HG03064 (cell line): Measurements from ENCODE around the gene SMIM24.

Source experiments
- ATAC-seq: cut with Tn5 transposase; IDR thresholded peaks from one replicate; pipeline ENCODE4 v1.9.1; 2021; ENCODE audit warnings: low read depth; ENCODE audit not compliant: unreplicated experiment

Gene SMIM24

DNA sequence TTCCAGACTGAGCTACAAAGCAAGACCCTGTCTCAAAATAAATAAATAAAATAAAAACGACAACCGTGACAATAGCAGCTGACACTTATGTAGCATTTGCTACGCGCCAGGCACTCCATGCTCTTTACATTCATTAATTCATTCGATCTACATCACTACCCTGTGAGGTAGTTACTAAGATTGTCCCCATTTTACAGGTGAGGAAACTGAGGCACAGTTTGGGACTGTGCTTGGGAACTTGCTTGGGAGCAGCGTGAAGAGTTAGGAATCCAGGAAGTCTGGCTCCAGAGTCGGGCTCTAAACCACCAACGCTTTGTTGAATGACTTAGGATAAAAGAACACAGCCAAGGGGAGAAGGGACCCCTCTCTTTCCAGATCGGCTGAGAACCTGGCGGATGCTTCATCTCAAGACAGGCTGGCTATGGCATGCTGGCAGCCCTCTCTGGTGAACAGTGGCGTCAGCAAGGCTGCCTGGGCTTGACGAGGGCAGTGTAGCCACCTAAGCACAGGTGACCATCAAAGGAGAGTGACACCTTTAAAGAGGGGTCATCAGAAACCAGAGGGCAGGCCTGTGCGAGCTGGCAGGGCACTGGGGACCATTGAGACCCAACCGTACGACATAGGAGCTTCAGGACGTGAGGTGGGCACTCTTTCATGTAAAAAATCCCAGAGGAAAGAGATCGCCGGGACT is 19.6 kb upstream of the SMIM24 start:
- no peak for ATAC-seq

DNA sequence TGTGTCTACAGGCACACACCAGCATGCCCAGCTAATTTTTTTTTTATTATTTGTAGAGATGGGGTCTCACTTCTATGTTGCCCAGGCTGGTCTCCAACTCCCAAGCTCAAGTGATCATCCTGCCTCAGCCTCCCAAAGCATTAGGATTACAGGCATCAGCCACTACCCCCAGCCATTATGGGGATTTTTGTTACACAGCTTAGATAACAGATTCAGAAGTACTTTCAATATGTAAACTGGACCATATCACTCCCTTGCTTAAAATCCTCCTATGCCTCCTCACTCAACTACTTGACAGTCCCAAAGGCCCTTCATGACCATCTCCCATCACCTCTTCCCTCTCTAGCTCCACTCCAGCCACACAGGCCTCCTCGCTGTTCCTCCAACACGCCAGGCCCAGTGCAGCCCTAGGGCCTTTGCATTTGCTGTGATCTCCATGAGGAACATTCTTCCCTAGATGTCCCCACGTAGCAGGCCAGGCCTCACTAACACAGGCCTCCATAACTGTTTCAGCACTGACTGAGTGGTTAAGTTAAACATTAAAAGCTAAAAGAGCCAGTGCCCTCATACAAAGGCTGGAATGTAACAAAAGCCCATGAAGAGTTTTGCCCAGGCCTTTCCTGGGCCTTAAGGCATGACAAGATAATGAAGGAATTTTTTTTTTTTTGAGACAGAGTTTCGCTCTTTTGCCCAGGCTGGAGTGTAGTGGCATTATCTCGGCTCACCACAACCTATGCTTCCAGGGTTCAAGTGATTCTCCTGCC is 17.6 kb upstream of the SMIM24 start:
- ATAC-seq, result no peak

DNA sequence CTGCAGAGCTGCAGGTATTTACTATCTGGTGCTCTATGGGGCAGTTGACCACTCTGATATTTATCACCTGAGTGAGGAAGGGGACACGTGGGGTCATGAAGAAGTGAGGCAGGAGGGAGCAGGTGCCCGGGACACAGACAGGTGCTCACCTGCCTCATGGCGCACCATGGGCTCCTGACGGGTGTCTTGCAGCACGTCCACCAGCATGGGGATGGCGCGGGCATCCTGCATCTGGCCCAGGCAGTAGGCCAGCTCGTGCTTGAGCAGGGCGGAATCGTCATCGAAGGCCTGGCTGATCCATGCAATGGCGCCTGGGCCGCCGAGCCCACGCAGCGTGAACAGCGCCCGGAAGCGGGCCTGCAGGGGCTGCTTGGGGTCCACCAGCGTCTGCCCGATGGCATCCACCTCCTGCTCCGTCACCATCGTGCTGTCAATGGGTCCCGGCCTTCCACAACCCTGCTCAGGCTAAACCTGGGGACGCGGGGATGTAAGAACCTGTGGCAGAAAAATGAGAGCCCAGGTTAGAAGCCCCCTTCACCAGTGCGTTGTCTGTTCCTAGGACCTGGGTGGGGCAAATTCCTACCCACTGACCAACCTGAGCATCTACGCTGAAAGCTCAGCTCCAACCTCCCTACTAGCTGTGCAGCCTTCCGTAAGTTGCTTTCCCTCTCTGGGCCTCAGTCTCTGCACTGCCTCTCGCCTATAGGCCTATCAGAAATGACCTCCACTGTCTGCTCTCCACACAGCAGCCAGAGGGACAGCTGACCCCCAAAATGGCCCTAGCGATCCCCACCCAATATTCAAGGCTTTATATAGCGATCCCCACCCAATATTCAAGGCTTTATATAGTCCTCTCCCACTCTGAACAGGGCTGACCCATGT is 16.3 kb upstream of the SMIM24 start:
- no peak for ATAC-seq

DNA sequence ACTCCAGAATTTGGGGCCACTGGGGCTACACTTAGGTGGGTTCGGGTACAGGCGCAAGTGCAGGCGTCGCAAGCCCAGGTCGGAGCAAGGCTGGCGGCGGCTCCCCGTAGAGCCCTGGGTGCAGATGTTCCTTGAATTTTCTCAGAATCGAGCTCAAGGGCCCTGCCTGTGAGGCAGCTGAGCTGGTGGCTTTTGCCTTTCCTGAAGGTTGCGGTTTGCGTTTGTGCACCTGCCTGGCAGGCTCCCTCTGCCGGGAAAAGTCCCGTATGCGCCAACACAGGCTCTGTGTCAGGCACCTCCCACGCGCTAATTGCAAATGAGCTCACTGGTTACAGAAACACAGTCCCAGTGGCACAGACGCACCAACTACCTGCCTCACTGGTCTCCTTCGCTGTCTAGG is 14.2 kb upstream of the SMIM24 start:
- ATAC-seq, result no peak

DNA sequence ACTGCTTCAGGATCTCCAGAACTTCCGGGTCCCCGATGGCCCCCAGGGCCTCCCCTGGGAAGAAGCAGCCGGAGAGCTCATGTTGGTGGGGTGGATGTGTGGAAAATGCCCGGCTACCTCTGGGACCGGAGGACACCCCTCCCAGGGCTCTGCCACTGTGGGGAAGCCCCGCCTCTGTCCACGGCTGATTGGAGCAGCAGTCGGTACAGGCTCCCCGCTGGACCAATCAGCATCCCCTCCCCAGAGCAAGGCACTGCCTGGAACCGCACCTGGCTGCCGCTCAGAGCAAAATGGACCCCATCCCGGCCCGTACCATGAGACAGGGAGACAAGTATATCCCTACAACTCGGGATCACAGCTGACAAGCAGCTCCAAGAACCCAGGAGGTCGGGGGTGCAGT is 13.7 kb upstream of the SMIM24 start:
- no peak for ATAC-seq

DNA sequence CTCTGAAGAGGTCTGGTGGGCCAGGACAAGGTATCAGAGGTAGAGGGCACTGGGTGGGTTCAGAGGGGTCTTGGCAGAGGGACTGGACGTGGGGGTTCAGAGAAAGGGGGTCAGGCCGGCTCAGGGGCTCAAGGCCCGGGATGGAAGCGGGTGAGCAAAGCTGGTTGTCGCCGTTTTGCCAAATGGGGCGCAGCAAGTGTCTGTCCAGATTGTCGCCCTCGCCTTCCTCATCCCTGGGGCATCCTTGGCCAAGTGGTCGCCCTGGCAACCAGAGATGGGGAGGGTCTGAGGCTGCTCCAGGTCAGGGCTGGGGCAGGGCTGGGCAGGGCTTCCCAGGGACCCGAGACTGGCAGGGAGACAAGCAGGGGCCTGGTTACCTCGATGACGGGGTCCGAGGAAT is 13.3 kb upstream of the SMIM24 start:
- no peak for ATAC-seq

DNA sequence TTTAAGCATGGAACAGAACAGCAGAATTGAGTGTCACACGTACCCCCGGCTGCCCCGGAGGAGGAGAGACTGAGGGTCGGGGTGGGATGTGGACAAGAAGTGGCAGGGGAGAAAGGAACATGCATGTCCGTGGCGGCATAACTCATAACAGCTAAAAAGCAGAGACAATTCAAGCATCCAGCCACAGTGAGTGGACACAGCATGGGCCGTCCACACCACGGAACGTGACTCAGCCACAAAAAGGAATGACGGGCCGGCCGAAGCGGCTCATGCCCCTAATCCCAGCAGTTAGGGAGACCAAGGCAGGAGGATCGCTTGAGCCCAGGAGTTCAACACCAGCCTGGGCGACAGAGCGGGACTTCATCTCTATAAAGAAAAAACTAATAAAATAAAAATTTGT is 12.6 kb upstream of the SMIM24 start:
- no peak for ATAC-seq

DNA sequence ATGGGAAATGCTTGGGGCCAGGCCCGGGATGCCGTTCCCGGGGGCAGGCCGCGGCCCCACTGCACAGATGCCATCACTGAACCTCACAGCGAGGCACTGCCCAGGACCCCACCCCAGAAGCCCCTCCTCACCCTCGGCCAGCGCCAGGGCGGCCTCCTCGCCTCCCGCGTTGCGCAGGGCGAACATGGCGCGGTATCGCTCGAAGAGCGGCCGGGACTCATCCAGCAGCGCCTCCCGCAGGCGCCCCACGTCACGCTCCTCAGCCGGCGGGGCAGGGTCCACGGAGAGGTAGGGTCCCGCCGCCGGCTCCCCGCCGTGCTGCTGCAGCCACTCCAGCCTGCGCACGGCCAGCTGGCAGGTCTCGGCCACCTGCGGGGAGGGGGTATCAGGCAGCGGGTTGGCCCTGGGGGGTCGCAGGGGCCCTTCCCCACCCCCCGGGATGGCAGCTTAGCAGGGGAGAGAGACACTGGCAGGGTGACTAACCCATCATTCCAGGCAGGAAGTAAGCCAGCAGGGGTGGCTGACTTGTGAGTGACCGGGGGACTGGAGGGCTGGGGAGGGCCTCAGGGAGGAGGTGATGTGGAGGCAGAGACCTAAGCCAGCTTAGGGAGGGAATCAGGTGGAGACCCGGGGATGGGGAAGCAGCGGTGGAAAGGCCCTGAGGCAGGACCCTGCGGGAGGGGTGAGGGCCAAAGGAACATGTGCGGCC is 12.0 kb upstream of the SMIM24 start:
- ATAC-seq, result no peak

DNA sequence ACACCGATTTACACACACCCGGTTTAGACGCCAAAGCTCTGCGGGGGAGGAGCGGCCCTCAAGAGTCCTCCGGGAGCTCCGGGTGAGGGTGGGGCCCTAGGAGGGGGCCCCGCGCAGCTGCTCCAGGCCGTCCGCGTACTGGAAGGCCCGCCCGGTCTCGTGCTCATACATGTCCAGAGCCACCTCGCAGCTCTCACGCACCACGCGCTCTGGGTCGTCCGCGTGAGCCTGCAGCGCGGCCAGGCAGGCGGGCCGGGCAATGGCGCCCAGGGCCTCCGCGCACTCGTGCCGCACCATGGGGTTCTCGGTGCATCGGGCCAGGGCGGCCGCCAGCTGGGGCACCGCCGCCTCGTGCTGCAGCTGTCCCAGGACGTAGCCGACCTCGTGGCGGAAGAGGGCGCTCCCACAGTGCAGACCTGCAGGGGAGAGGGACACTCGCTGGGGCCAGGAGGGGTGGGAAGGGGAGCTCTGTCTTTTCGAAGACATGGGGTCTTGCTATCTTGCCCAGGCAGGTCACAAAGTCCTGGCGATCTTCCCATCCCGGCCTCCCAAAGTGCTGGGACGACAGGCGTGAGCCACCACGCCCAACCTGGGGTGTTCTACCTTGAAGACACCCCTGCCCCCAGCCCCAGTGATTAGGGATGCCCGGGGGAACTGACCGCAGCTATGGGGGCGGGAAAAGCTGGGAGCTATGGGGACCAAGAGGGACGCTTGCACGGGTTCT is 11.2 kb upstream of the SMIM24 start:
- ATAC-seq, result no peak

DNA sequence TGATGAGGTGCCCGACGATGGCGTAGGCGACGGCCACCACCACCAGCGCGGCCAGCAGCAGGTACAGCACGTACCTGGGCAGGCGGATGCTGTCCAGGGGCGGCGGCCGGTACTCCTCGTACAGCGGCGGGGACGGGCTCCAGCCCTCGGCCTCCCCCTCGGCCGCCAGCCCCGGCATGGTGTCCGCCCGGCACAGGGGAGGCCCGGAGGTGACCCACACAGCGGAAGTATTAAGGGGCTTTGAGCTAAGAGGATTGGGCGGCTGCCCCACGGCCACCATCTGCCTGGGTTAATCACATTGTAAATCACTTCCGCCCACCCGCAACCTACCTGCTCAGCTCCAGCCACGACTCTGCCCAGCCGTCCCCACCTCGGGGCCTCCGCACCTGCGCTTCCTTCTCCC is 2.9 kb upstream of the SMIM24 start, which contains the start of gene SMIM44:
Gene SMIM44, minus strand, starts transcription at position 216 of the 403 bp plus-strand sequence. Its CDS starts 38 bp downstream, at position 178.
- ATAC-seq, result no peak

DNA sequence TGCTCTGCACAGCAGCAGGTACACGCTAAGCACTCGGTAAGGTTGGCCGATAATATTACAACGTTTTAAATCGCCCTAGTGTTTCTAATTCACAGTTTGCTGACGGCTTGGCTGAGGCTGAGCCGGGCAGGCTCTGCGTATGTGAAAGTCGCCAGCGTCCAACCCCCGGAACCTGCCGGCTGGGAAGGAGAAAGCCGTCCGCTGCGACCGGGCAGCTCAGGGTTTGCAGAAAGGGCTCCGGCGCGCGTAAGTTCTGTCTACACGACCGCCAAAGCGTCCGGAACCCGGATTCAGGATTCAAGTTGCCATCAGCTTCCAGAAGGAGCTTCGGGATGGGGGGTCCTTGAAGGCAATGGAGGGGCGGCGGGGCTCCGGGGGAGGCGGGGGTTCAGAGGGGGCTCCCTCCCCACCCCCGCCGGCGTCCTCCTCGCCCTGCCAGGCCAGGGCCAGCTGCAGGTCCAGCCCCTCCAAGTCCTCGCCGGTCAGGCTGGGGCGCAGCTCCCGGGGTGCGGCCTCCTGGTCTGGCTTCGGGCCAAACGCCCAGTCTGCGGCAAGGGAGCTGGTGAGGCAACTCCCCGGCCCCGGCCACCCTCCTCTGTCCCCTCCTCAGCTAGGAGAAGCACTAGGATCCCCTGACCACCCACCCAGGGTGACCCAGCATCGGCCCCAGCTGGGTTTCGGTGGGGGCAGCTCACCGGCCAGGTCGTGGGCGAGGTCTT is 2.3 kb upstream of the SMIM24 start:
- ATAC-seq, result no peak

DNA sequence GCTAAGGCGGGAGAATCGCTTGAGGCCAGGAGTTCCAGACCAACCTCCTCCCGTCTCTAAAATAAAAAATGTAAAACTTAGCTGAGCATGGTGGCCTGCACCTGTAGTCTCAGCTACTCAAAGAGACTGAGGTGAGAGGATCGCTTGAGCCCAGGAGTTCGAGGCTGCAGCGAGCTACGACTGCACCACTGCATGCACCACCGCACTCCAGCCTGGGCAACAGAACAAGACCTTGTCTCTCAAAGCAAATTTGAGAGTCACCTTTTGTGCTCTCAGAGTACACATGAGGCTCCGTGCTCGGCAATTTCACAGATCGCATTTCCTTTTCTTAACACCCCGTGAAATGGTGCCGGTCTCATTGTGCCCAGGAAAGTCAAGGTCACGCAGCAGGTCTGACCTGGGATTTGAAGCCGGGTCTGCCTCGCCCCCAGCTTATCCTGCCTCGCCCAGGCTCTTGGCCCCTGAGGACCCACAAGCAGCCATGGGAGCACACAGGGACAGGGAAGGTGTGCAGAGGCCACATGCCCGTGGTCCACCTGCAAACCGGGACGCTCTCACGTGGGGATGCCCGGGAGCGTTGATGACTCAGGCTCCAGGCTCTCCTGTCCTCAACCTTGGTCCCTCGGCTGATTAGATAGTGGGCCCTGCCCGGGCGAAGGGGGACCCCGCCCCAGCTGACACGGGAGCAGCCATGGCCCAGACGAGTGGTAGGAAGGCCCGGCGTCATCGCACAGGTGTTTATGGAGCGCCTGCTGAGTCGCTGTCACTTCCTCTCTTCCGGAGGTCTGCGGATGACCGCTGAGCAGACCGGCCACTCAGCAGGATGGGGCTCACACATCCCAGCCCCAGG is 1.1 kb upstream of the SMIM24 start:
- ATAC-seq, result no peak

DNA sequence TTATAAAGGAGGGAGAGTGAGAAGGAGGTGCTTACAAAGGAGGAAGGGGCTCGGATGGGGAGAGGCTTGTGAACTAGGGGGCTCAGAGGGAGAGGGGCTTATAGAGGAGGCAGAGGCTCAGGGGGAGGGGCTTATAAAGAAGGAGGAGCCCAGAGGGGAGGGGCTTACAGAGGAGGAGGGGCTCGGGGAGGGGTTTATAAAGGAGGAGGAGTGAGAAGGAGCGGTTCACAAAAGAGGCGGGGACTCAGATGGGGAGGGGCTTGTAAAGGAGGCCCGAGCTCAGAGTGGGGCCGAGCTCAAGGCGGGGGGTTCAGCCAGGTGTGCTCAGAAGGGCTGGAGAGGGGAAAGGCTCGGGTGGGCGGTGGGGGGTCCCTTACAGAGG is 500 bp downstream of the SMIM24 start:
- ATAC-seq, result no peak

DNA sequence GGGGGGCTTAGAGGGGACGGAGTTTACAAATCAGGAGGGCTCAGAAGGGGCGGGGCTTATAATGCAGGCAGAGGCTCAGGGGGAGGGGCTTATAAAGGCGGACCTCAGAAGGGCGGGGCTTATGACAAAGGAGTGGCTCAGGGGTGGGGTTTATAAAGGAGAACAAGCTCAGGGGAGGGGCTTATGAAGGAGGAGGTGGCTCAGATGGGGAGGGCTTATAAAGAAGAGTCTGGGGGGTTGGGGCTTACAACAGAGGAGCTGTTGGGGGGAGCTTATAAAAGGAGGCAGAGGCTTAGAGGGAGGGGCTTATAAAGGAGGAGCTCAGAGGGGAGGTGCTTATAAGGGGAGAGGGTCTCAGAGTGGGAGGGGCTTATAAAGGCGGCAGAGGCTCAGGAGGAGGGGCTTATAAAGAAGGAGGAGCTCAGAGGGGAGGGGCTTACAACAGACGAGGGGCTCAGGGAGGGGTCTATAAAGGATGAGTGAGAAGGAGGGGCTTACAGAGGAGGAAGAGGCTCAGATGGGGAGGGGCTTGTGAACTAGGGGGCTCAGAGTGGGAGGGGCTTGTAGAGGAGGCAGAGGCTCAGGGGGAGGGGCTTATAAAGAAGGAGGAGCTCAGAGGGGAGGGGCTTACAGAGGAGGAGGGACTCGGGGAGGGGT is 1.0 kb downstream of the SMIM24 start:
- ATAC-seq, result no peak

DNA sequence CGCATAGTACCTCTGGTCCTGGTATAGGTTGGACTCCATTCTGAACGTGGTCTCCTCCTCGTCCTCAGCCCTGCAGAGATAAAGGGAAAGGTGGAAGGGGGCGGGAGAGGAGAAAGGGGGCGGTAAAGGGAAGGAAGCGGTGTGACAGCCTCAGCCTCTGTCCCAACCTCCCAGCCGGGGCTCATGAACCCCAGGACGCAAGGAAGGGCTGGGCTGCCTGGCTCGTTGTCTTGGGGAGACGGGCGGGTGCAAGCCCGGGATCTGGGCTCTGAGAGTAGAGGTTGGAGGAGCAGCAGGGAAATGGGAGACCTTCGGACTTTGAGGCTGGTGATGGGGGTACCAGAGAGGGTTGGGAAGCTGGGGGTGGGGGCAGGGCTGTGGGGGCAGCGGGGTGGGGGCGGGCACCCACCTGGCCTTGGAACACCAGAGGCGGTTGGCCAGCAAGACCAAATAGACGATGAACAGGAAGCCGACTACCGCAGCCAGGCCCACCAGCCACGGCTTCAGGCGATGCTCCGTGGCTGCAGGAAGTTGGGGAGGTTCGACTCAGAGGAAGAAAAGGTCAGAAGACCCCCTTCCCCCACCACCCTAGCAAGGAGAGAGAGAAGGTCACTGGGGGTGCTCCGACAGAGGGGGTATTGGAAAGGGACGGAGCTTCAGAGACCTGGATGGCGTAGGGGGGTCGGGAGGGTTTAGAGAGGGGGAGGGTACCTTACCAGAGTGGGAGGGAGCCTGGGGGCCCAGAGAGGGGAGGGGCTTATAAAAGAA is 1.7 kb downstream of the SMIM24 start:
- ATAC-seq, result no peak

DNA sequence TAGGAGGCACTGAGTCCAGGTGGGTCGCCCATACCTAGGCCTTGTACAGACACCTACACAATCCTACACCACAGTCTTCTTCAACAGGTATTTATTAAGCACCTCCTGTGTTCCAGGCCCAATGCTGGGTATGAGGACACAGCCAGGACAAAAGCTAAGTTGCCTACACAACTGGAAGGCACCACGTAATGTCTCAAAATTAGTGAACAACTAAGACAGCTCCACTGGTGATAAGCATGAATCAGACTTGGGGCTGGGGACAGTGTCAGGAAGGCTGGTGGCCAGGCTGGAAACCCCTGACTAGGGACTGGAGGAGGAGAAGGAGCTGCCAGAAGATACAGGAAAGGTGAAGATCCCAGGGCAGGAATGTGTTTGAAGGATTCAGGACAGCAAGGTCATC is 2.4 kb downstream of the SMIM24 start:
- no peak for ATAC-seq

DNA sequence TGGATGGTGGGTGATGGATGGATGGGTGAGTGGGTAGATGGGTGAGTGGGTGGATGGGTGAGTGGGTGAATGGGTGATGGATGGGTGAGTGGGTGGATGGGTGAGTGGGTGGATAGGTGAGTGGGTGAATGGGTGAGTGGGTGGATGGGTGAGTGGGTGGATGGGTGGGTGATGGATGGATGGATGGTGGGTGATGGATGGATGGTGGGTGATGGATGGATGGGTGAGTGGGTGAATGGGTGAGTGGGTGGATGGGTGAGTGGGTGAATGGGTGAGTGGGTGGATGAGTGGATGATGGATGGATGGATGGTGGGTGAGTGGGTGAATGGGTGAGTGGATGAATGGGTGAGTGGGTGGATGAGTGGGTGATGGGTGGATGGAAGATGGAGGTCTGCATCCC is 2.8 kb downstream of the SMIM24 start:
- ATAC-seq, result no peak
